ENCODE results near the gene INO80C. TPM values are rescaled to one million over a fixed set of nuclear protein-coding genes. Genes with fewer than 3 reads are reported as not detected.

The INO80C gene
- total and polyA plus RNA-seq, 2 of the 4 experiments (the other 2 are of a cell fraction), result 5.6 to 17.1 TPM

DNA sequence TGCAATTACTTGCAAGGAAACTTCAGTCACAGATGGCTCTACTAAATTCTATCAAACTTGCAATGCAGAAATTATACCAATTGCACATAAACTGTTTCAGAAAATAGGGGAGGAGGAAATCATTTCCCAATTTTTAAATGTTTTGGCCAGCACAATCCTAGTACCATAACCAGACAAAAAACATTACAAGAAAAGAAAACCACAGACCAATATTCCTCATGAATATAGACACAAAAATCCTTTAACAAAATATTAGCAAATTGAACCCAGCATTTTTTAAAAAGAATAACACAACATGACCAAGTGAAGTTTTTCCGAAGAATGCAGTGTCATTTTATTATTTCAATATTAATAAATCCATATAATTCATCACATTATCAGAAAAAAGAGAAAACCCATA, 45.8 kb downstream of the INO80C start:
- Histone ChIP-seq H2BK15ac (ENCODE audit: low read depth, low read length) (no peak overlapping the region), H3K9me1 (ENCODE audit: insufficient read depth, low read length) (no peaks in the 10 kb centered on the region), H3K4me3 (ENCODE audit: insufficient read depth, low read depth, low read length) (no peak overlapping the region), H3K4me2 (ENCODE audit: low read depth, low read length) (no peak overlapping the region), H2AK5ac (ENCODE audit: low read depth, low read length) (no peak overlapping the region), H3K23ac (ENCODE audit: low read depth, low read length) (no peak overlapping the region), H3K9ac (ENCODE audit: low read depth, low read length) (no peak overlapping the region), H3K36me3 (ENCODE audit: control insufficient read depth, insufficient read depth, low read length) (no peaks in the 10 kb centered on the region), H3K18ac (ENCODE audit: low read depth, low read length) (no peak overlapping the region), H4K5ac (ENCODE audit: low read depth, low read length) (no peak overlapping the region), H2AFZ (replicated peaks; ENCODE audit: low read length, poor library complexity) (no peak overlapping the region), H4K20me1 (ENCODE audit: insufficient read depth, low read length) (no peaks in the 10 kb centered on the region), H3K27ac (ENCODE audit: insufficient read depth, low read length) (no peak overlapping the region), H3K56ac (ENCODE audit: extremely low read depth, insufficient read depth, low read length) (no peak overlapping the region), H2AK9ac (replicated peaks; ENCODE audit: low read depth, low read length, poor library complexity) (no peak overlapping the region), H4K91ac (ENCODE audit: insufficient read depth, low read depth, low read length) (no peak overlapping the region), H3K9me3 (ENCODE audit: control insufficient read depth, insufficient read depth, low read length) (no peaks in the 10 kb centered on the region), H3K27me3 (ENCODE audit: control insufficient read depth, insufficient read depth, low read length) (peaks cover 2% of the 10 kb centered on the region), H3K14ac (replicated peaks; ENCODE audit: low read depth, low read length) (no peak overlapping the region), H2BK5ac (ENCODE audit: low read depth, low read length, poor library complexity, severe bottlenecking) (no peak overlapping the region), H4K8ac (ENCODE audit: low read depth in 2 of 2, low read length in 2 of 2) (no peak overlapping the region), H2BK20ac (ENCODE audit: low read depth, low read length) (no peak overlapping the region), H3K4ac (ENCODE audit: low read depth, low read length) (no peak overlapping the region), H2BK120ac (ENCODE audit: low read depth, low read length) (no peak overlapping the region), H3K4me1 (ENCODE audit: control insufficient read depth, insufficient read depth, low read length) (peaks cover 3% of the 10 kb centered on the region), H3K79me1 (ENCODE audit: low read depth in 1 of 2, low read length in 2 of 2) (no peaks in the 10 kb centered on the region)
- no TSS peak for BruUV-seq (replicated peaks)
- TF ChIP-seq CTCF (conservative IDR thresholded peaks at IDR 0.05; ENCODE audit: low read depth, low read length) (no peak), MAFK (IDR thresholded peaks at IDR 0.05; ENCODE audit: low read depth, low read length) (no peak), CEBPB (IDR thresholded peaks at IDR 0.05; ENCODE audit: low read depth, low read length) (no peak), MAZ (IDR thresholded peaks at IDR 0.05; ENCODE audit: borderline replicate concordance, low read depth, low read length) (no peak), RCOR1 (IDR thresholded peaks at IDR 0.05; ENCODE audit: insufficient replicate concordance, low read length) (no peak), ELK1 (IDR thresholded peaks at IDR 0.05; ENCODE audit: borderline replicate concordance, low read depth, low read length) (no peak), MXI1 (IDR thresholded peaks at IDR 0.05; ENCODE audit: borderline replicate concordance, low read depth, low read length) (no peak)
- ChIA-PET CTCF (no interaction called here), POLR2A (ENCODE audit: unreplicated experiment) (no interaction called here)
- dilution Hi-C loops (cut with HindIII; ENCODE audit: low sequenced_read_pairs, unreplicated experiment) (no loop called here), intact Hi-C loops (cut with micrococcal nuclease) (no loop called here), in situ Hi-C loops (cut with MboI; ENCODE audit: low sequenced_read_pairs) (no loop called here)
- ATAC-seq (ENCODE audit: low read depth) (no peak), DNase-seq (no peak)
- no CpG with 5 or more reads among the region's 1 CpG for WGBS, 2 experiments (ENCODE audit: extremely low coverage in 2 of 2, insufficient read length in 1 of 2)

Data from IMR-90 (cell line).